ENCODE results near the gene G6PC1.
A peak's percentile ranks its signal among the peaks of the same experiment; 100 is the strongest.
"Not testable (repeated sequence)": the region's sequence is repeated elsewhere in the genome, so short reads cannot be mapped to it uniquely, and the experiment has no call there.

G6PC1 gene

GRCh38 chr17:42901535-42902229, 1.1 kb downstream of the G6PC1 start:
- no peak for DNase-seq (ENCODE audit: low spot score)

- DNase-seq (ENCODE audit: low spot score): no peak
Observed at GRCh38 chr17:42904110-42904469, 3.5 kb downstream of the G6PC1 start.

GRCh38 chr17:42906772-42907446, 6.3 kb downstream of the G6PC1 start:
- DNase-seq (ENCODE audit: low spot score): no peak

GRCh38 chr17:42908872-42909700, 8.5 kb downstream of the G6PC1 start:
- DNase-seq (ENCODE audit: low spot score): no peak

- DNase-seq (ENCODE audit: low spot score): no peak
Observed at GRCh38 chr17:42913522-42913921, 12.9 kb downstream of the G6PC1 start.

- DNase-seq (ENCODE audit: low spot score): no peak
Observed at GRCh38 chr17:42913981-42914617, 13.5 kb downstream of the G6PC1 start.

- DNase-seq (ENCODE audit: low spot score): not testable (repeated sequence)
Observed at GRCh38 chr17:42915288-42915687, 14.7 kb downstream of the G6PC1 start.

GRCh38 chr17:42916388-42917235, 16.0 kb downstream of the G6PC1 start:
- not testable (repeated sequence) for DNase-seq (ENCODE audit: low spot score)

- DNase-seq (ENCODE audit: low spot score): no peak
Observed at GRCh38 chr17:42917236-42917603, 16.6 kb downstream of the G6PC1 start.

GRCh38 chr17:42918902-42919521, 18.4 kb downstream of the G6PC1 start:
- no peak for DNase-seq (ENCODE audit: low spot score)

GRCh38 chr17:42919522-42920077, 19.0 kb downstream of the G6PC1 start:
- not testable (repeated sequence) for DNase-seq (ENCODE audit: low spot score)

- no peak for DNase-seq (ENCODE audit: low spot score)
Observed at GRCh38 chr17:42920106-42920900, 19.7 kb downstream of the G6PC1 start.

- no peak for DNase-seq (ENCODE audit: low spot score)
Observed at GRCh38 chr17:42920922-42921321, 20.3 kb downstream of the G6PC1 start.

- no peak for DNase-seq (ENCODE audit: low spot score)
Observed at GRCh38 chr17:42922294-42922693, 21.7 kb downstream of the G6PC1 start.

GRCh38 chr17:42923472-42923871, 22.9 kb downstream of the G6PC1 start:
- DNase-seq (ENCODE audit: low spot score): not testable (repeated sequence)

- DNase-seq (ENCODE audit: low spot score): peak; percentile 51
Observed at GRCh38 chr17:42924891-42925290, 24.3 kb downstream of the G6PC1 start.

- DNase-seq (ENCODE audit: low spot score): peak; percentile 74
Observed at GRCh38 chr17:42928714-42929496, 28.3 kb downstream of the G6PC1 start.

GRCh38 chr17:42929497-42929844, 28.9 kb downstream of the G6PC1 start:
- no peak for DNase-seq (ENCODE audit: low spot score)

Measured in iPS-NIHi11 (cell line).